GM18873 (cell line): Measurements from ENCODE around the gene FAM76B.

Experiments
- ATAC-seq: cut with Tn5 transposase; IDR thresholded peaks from one replicate; pipeline ENCODE4 v1.9.1; 2021; ENCODE audit warnings: mild to moderate bottlenecking, moderate library complexity, moderate number of reproducible peaks; ENCODE audit not compliant: unreplicated experiment, low FRiP score

The FAM76B gene

DNA sequence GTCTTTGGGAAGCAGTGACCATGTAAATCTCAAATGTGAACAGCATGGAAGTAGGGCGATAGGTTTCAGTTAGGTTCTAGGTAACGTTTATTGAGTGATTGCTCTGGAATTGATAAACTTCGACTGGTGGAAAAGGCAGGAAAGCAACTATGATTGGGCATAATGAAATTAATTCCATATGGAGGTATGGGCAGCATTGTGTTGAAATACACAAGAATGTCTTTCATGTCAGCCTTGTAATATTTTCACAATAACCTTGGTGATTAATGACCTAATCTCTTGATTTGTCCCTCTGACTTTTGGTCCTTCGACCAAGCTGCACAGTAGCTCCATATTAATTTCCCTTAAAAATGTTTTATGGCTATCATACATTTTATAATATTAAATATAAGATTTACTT, 3.5 kb upstream of the FAM76B start:
- ATAC-seq: no peak

DNA sequence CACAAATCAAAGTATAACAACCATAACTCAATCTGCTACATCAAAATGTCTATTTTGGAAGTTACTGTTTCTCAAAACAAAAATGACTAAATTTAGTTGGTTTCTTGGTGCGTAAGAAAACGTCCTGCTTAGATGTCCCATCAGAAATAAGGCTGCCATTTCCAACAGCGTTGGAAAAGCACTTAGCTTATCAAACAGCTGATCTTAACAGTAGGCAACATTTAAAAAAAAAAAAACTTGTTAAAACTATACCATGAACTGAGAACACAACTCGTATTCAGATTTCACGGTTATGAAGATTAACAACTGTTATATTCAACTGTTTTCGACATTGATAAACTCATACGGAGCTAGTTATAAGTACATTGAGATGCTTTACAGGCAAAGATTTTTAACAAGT, 3.1 kb upstream of the FAM76B start:
- no peak for ATAC-seq

- no peak for ATAC-seq
Measured at GRCh38 chr11:95792200-95792599, 2.6 kb upstream of the FAM76B start.

- no peak for ATAC-seq
Measured at GRCh38 chr11:95791709-95792033, 2.1 kb upstream of the FAM76B start.

DNA sequence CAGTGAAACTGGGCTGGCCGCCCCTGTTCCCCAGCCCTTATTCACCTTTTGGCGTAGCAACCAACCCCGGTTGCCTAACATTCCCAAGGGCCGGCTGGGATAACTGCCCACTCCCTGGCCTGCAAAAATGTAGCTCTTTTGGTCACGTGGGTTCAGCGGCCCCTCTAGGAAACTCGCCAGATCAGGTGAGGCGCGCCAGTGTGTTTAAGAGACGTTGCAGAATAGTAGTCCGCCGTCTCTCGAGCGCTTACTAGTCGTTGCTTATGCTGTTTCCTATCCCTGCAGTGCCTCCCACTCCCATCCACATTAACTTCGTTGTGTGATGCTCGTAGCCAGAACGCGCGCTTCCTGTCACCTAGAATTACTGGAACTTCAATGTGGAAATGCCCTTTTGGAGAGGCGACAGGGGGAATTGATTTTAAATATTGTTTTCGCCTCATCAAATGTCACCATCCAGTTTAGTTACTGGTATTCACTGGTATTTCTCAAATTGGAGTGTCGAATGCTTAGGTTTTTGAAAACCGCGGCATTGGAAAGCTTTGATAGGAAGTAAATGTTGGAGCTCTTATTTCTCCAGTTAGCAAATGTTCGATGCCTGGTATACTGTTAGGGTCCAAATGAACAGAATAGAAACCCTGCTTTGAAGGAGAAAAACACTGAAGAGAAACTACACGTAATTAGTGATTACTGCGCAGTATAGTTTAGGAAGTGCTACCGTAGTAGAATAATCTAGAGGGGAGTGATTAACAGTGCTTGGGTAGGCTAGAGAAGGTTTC, 1.5 kb upstream of the FAM76B start:
- ATAC-seq: no peak

DNA sequence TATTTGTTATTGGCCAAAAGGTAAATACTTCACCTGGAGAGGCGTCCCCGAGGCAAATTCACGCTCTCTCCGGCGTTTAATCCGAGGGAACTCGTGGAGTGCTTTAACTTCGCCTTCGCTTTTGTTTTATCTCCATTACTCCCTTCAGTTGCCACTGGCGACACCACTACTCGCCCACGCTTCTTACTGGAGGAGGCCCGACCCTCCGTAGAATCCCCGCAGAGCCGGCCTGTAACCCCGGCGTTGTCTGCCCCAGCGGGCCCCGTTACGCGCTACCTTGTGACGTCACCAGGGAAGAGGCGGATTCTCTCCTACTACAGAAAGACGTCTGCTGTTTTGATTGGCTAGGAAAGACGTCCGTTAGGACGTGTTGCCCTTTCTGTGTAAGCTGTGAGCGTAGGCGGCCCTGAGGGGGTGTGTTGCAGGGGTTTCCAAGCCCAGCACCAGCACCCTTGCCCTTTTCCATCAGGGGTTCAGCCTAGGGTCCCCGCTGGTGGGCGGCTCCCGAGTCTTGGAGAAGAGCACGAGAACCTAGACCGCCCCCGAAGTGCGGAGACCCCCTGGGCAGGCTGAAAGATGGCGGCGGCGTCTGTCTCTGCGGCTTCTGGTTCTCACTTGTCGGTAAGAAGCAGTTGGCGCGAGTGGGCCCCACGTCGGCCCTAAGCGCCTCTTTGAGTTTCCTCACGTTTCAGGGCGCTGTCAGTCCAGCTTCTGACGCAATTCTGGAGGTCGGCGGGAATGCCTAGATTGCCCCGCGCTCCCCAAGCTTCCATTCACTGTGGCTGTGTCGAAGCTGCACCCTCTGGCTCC, 746 bp upstream of the FAM76B start, which contains the start of gene CEP57:
TSS of gene CEP57 (plus strand) at position 376 of the 810 bp plus-strand sequence. CDS start at position 577, 201 bp downstream.
- peak; percentile 69 for ATAC-seq

GRCh38 chr11:95788921-95789505, 569 bp downstream of the FAM76B start:
- ATAC-seq: no peak

DNA sequence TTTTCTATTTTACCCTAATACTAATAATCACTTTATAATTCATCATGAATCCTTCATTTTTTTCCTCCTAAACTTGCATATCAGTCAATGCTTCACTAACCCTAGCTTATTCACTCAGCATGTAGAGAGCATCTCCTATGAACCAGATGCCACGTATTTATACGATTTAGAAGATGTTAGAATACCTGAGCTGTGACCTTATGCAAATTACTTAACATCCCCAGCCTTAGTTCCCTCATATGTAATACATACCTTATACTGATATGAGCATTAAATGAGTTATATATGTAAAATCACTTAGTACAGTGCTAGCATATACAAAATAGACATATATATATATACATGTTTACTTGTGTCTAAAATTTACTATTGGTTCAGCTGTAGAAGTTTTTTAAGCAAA, 9.0 kb downstream of the FAM76B start:
- no peak for ATAC-seq

- no peak for ATAC-seq
Measured at GRCh38 chr11:95778699-95779098, 10.9 kb downstream of the FAM76B start.

DNA sequence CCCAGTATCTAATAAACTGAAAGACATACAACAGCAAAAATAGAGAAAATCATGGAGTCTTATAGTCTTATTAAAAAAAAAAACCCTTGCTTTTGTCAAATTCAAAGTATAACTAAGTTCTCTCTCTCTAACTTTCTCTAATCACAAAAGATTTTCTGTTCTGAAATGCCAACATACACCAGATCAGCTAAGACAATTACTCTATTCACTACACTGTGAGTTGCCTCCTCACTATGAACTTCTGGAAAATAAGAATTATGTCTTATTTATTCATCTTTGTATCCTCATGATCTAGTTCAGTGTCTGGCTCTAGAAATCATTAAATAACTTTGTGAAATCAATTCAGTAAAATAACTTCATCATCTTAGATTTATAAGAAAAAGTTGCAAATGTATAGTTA, 12.7 kb downstream of the FAM76B start:
- no peak for ATAC-seq

DNA sequence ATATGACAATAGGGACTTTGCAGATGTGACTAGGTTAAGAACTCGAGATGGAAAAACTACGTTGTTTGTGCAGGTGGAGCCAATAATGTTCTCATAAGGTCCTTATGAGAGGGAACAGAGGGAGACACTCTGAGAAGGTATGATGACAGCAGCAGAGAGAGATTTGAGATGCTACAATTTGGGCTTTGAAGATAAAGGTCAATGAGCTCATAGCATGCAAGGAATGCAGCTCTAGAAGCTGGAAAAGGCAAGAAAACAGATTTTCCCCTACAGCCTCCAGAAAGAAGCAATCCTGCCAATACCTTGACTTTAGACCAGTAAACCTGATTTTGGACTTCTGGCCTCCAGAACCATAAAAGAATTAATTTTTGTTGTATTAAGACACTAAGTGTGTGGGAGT, 21.1 kb downstream of the FAM76B start:
- no peak for ATAC-seq

GRCh38 chr11:95767498-95767897, 22.1 kb downstream of the FAM76B start:
- ATAC-seq: no peak

DNA sequence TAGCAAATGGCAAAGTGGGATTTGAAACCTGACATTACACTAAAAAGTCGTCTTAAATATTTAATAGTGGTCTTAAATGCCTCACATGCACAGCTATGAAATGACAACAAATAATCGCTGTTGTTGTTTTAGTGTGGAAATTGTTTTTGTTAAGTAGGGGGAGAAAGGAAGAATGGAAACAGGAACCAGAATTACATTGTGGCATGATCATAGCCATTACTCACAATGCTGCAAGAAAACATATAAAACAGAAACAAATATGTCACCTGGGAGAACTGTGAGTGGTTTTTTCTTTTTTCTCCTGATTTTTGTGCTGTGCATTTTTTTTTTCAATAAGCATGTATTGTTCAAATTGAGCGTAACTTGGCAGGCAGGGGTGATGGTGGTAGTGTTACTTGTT, 22.9 kb downstream of the FAM76B start:
- no peak for ATAC-seq

- ATAC-seq: peak; percentile 48
Measured at GRCh38 chr11:95764267-95764898, 25.2 kb downstream of the FAM76B start.

- no peak for ATAC-seq
Measured at GRCh38 chr11:95762534-95762933, 27.0 kb downstream of the FAM76B start.

GRCh38 chr11:95760941-95761340, 28.6 kb downstream of the FAM76B start:
- no peak for ATAC-seq

GRCh38 chr11:95751515-95751914, 38.1 kb downstream of the FAM76B start:
- ATAC-seq: no peak

DNA sequence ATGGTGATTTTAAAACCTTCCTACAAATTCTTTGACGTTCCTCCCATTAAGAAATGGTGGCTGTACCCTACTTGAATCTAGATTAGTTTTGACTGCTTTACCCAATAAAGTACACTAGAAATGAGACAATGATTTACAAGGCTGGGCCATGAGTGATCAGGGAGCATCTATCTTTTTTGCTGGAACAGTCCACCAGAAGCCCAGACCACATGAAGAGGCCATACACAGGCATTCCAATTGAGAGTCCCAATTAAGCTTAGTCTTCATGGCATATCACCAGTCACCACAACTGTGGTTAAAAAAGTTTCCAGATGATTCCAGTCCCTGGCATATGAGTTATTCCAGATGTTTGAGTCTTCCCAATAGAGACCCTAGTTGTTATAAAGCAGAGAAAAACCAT, 39.5 kb downstream of the FAM76B start:
- no peak for ATAC-seq

GRCh38 chr11:95739108-95739938, 50.3 kb downstream of the FAM76B start:
- ATAC-seq: no peak

DNA sequence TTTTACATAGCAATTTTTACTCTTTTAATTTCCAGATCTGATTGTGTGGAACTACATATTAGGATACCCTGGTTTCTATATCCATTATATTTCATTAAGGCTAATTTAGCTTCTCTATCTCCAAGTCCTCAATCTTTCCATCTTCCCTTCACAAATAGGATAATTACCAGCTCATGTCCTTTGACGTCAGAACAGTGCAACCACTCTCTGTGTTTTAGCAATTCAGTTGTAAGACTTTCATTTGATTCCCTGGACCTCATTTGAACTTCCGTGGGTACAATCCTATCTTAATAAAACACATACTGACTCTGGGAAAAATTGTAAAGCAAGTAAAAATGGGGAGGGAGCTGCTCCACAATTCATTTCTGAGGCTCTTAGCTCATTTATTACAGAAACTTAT, 52.8 kb downstream of the FAM76B start:
- ATAC-seq: no peak
